CD14-positive monocyte (primary cell): ENCODE measurements around the gene ADD2. TPM values are rescaled to one million over a fixed set of nuclear protein-coding genes. Genes with fewer than 3 reads are reported as not detected.

ENCODE experiments used
- DNase-seq, 3 donors: peaks; one replicate each; pipeline ENCODE4 v3.0.0-alpha.2; 2011 to 2022
- H2AFZ ChIP-seq: 2 replicates; pipeline ENCODE4 v1.6.0; 2012; ENCODE audit warnings: mild to moderate bottlenecking, low read depth, low read length, inconsistent platforms; ENCODE audit not compliant: insufficient read depth, poor library complexity, severe bottlenecking
- H3K27ac ChIP-seq, 2 donors: 1 replicate in 1 of 2; 2 replicates in 1 of 2; pipeline ENCODE4 v1.5.1; 2012 to 2013; ENCODE audit warnings: low read length in 2 of 2, control low read depth in 1 of 2, inconsistent platforms in 1 of 2, low read depth in 1 of 2, mild to moderate bottlenecking in 1 of 2
- H3K27me3 ChIP-seq, 2 donors: one replicate each; pipeline versions ENCODE4 v1.6.0 to v1.6.1; 2011 to 2013; ENCODE audit warnings: low read length in 2 of 2; ENCODE audit not compliant: control insufficient read depth in 2 of 2, insufficient read depth in 2 of 2
- H3K36me3 ChIP-seq, 2 donors: replicated peaks in 1 of 2; 1 replicate in 1 of 2; 2 replicates in 1 of 2; pipeline versions ENCODE4 v1.5.1 to v1.6.1; 2012 to 2013; ENCODE audit warnings: low read length in 2 of 2, control low read depth in 1 of 2, inconsistent platforms in 1 of 2, mild to moderate bottlenecking in 1 of 2; ENCODE audit not compliant: insufficient read depth in 2 of 2, control insufficient read depth in 1 of 2
- H3K4me1 ChIP-seq, 2 donors: 1 replicate in 1 of 2; 2 replicates in 1 of 2; pipeline versions ENCODE4 v1.5.1 to v1.6.1; 2012 to 2013; ENCODE audit warnings: low read length in 2 of 2, control low read depth in 1 of 2, inconsistent platforms in 1 of 2, mild to moderate bottlenecking in 1 of 2, moderate library complexity in 1 of 2; ENCODE audit not compliant: insufficient read depth in 2 of 2, control insufficient read depth in 1 of 2
- H3K4me2 ChIP-seq: replicated peaks from 2 replicates; pipeline ENCODE3; 2012; ENCODE audit warnings: low read length, moderate library complexity, mild to moderate bottlenecking; ENCODE audit not compliant: poor library complexity, severe bottlenecking; ENCODE audit errors: extremely low read depth
- H3K4me3 ChIP-seq, 3 experiments: fragments of 200-600 bp in 1 of 3; sonication (generic) in 1 of 3; replicated peaks in 1 of 3; 1 replicate in 2 of 3; 2 replicates in 1 of 3; pipeline ENCODE4 v1.5.1; 2011 to 2013; ENCODE audit warnings: low read length in 3 of 3, mild to moderate bottlenecking in 3 of 3, control low read depth in 2 of 3, low read depth in 2 of 3, inconsistent platforms in 1 of 3, moderate library complexity in 1 of 3
- H3K79me2 ChIP-seq: 2 replicates; pipeline ENCODE4 v1.6.0; 2012; ENCODE audit warnings: mild to moderate bottlenecking, control low read depth, inconsistent platforms, low read length, moderate library complexity; ENCODE audit not compliant: insufficient read depth
- H3K9ac ChIP-seq: 2 replicates; pipeline ENCODE4 v1.6.0; 2017; ENCODE audit warnings: low read length, mild to moderate bottlenecking; ENCODE audit not compliant: insufficient read depth, poor library complexity, severe bottlenecking
- H3K9me3 ChIP-seq, 2 donors: replicated peaks in 1 of 2; 1 replicate in 1 of 2; 2 replicates in 1 of 2; pipeline versions ENCODE4 v1.5.1 to v1.6.1; 2012 to 2013; ENCODE audit warnings: low read length in 2 of 2, control low read depth in 1 of 2; ENCODE audit not compliant: control insufficient read depth in 1 of 2, insufficient read depth in 1 of 2
- H4K20me1 ChIP-seq: 2 replicates; pipeline ENCODE4 v1.6.0; 2012; ENCODE audit warnings: mild to moderate bottlenecking, low read length, control low read depth, moderate library complexity; ENCODE audit not compliant: insufficient read depth
- H3K27ac Mint-ChIP-seq, 7 donors: one replicate each; pipeline ENCODE4 v1.8.0; 2020; ENCODE audit warnings: mild to moderate bottlenecking in 7 of 7, mixed read lengths in 7 of 7, moderate library complexity in 6 of 7, inconsistent platforms in 2 of 7
- H3K27me3 Mint-ChIP-seq, 3 donors: one replicate each; pipeline ENCODE4 v1.8.0; 2021 to 2022; ENCODE audit warnings: low read depth in 3 of 3, mild to moderate bottlenecking in 3 of 3, mixed read lengths in 3 of 3, moderate library complexity in 3 of 3, inconsistent platforms in 1 of 3
- H3K36me3 Mint-ChIP-seq, 2 donors: one replicate each; pipeline ENCODE4 v1.8.0; 2020; ENCODE audit warnings: mixed read lengths in 2 of 2, inconsistent platforms in 1 of 2, mild to moderate bottlenecking in 1 of 2
- H3K4me1 Mint-ChIP-seq: one replicate; pipeline ENCODE4 v1.8.0; 2020; ENCODE audit warnings: mild to moderate bottlenecking, mixed read lengths
- H3K4me3 Mint-ChIP-seq, 2 donors: one replicate each; pipeline ENCODE4 v1.8.0; 2020; ENCODE audit warnings: mild to moderate bottlenecking in 2 of 2, mixed read lengths in 2 of 2, moderate library complexity in 1 of 2
- H3K9me3 Mint-ChIP-seq, 7 donors: one replicate each; pipeline ENCODE4 v1.8.0; 2020 to 2022; ENCODE audit warnings: mixed read lengths in 7 of 7, mild to moderate bottlenecking in 6 of 7, moderate library complexity in 6 of 7, inconsistent platforms in 2 of 7
- CTCF ChIP-seq: fragments of 200-600 bp; IDR thresholded peaks from one replicate; pipeline ENCODE4 v1.8.0; 2022; ENCODE audit warnings: antibody characterized with exemption, mild to moderate bottlenecking
- WGBS: methylation state at CpG from one replicate; pipeline ENCODE4 v1.1.5; 2013; ENCODE audit warnings: missing lambda C conversion rate; ENCODE audit not compliant: insufficient coverage; 5-methylcytosine and 5-hydroxymethylcytosine counted together
- intact Hi-C, 2 donors: fragments of 100-400 bp; cut with micrococcal nuclease; formaldehyde crosslinking; loops; one replicate each; pipeline versions ENCODE4 v1.15.0 to v1.15.1; 2023
- polyA plus RNA-seq, 3 donors: library from polyadenylated mRNA; depleted of rRNA in 1 of 3; unstranded in 2 of 3; stranded (reverse) in 1 of 3; fragments of 300-500 nt in 2 of 3; fragments of >200 nt in 1 of 3; fragmentation: Illumina TruSeq in 2 of 3; gene quantifications; 1 replicate in 2 of 3; 2 replicates in 1 of 3; pipeline ENCODE4 v1.2.3, GENCODE V29; 2012 to 2021

Gene ADD2
- polyA plus RNA-seq, 3 donors: 0.18 to 0.56 (median 0.26) TPM

- H3K36me3 Mint-ChIP-seq: no peaks in the 10 kb centered on the region
- DNase-seq: no peak
Measured at GRCh38 chr2:70715071-70715985, 52.7 kb downstream of the ADD2 start.

More at GRCh38 chr2:70715071-70715985, 52.7 kb downstream of the ADD2 start:
- Histone ChIP-seq H3K27me3 (no peaks in the 10 kb centered on the region), H3K4me1 (no peaks in the 10 kb centered on the region), H2AFZ (no peak overlapping the region), H3K9ac (no peak overlapping the region), H3K4me3 (no peak overlapping the region), H3K79me2 (no peaks in the 10 kb centered on the region), H3K36me3 (no peaks in the 10 kb centered on the region), H3K9me3 (no peaks in the 10 kb centered on the region), H4K20me1 (no peaks in the 10 kb centered on the region), H3K4me2 (no peak overlapping the region), H3K27ac (no peak overlapping the region)
- Mint-ChIP-seq H3K27me3 (peaks cover 2 to 6% (median 2%) of the 10 kb centered on the region in 3 donors), H3K4me1 (no peaks in the 10 kb centered on the region), H3K27ac (no peak overlapping the region), H3K9me3 (peaks cover 0 to 2% (median 0%) of the 10 kb centered on the region in 7 donors), H3K4me3 (no peak overlapping the region)
- TF ChIP-seq CTCF: no peak
- 85% methylated on average over 7 of the region's 7 CpGs for WGBS
- intact Hi-C loops: no loop called here
